Naive thymus-derived CD8-positive, alpha-beta T cell (primary cell): ENCODE data around the gene PEX10. TPM values are rescaled to one million over a fixed set of nuclear protein-coding genes. Genes with fewer than 3 reads are reported as not detected.
A peak's percentile ranks its signal among the peaks of the same experiment; 100 is the strongest.

Experiments
- ATAC-seq, 2 donors: fragments of 150-1000 bp; cut with Tn5 transposase in 1 of 2; sonication (Bioruptor Pico), chemical (Tn5 transposase) in 1 of 2; 1 replicate in 1 of 2; 2 replicates in 1 of 2; pipeline ENCODE4 v1.10.0; 2021; ENCODE audit warnings: mild to moderate bottlenecking in 2 of 2, moderate library complexity in 2 of 2
- POLR2A ChIA-PET: fragments of 350-600 bp; sonication (Branson Sonifier 250); formaldehyde crosslinking; loops from one replicate; lab custom pipeline; 2021; ENCODE audit warnings: antibody characterized with exemption; lab: Charles Lee
- DNase-seq, 10 donors: peaks; one replicate each; pipeline versions ENCODE4 v3.0.0 to v3.0.0-alpha.2; 2020 to 2022
- H3K27ac Mint-ChIP-seq, 10 donors: one replicate each; pipeline ENCODE4 v1.8.0; 2020 to 2022; ENCODE audit warnings: mild to moderate bottlenecking in 10 of 10, mixed read lengths in 10 of 10, moderate library complexity in 4 of 10, inconsistent platforms in 1 of 10
- H3K27me3 Mint-ChIP-seq, 5 donors: one replicate each; pipeline ENCODE4 v1.8.0; 2021 to 2022; ENCODE audit warnings: mixed read lengths in 5 of 5
- H3K36me3 Mint-ChIP-seq, 3 donors: one replicate each; pipeline ENCODE4 v1.8.0; 2020 to 2022; ENCODE audit warnings: mixed read lengths in 3 of 3, mild to moderate bottlenecking in 2 of 3, inconsistent platforms in 1 of 3
- H3K4me1 Mint-ChIP-seq, 4 donors: one replicate each; pipeline ENCODE4 v1.8.0; 2021 to 2022; ENCODE audit warnings: mixed read lengths in 4 of 4
- H3K4me3 Mint-ChIP-seq, 10 donors: one replicate each; pipeline ENCODE4 v1.8.0; 2020 to 2022; ENCODE audit warnings: mild to moderate bottlenecking in 10 of 10, mixed read lengths in 10 of 10, moderate library complexity in 6 of 10, inconsistent platforms in 1 of 10
- H3K9me3 Mint-ChIP-seq, 9 donors: one replicate each; pipeline ENCODE4 v1.8.0; 2020 to 2022; ENCODE audit warnings: mixed read lengths in 9 of 9, mild to moderate bottlenecking in 3 of 9, inconsistent platforms in 1 of 9, moderate library complexity in 1 of 9
- polyA plus RNA-seq, 3 donors: library from polyadenylated mRNA; unstranded; fragments of 300-500 nt; fragmentation: Illumina TruSeq; gene quantifications; one replicate each; pipeline ENCODE4 v1.2.3, GENCODE V29; 2021
- total RNA-seq, 8 experiments: library from RNA in 2 of 8; stranded (reverse) in 2 of 8; gene quantifications; one replicate each; pipeline ENCODE4 v1.2.3 and lab custom pipeline; 2021 to 2026

Gene PEX10
- total and polyA plus RNA-seq, 5 experiments from 2014 or later: 7.5 to 20.1 (median 10.4) TPM

GRCh38 chr1:2449636-2450454, 37.5 kb upstream of the PEX10 start:
- no peak for ATAC-seq
- Mint-ChIP-seq H3K9me3 (no peaks in the 10 kb centered on the region), H3K27me3 (peaks cover 0 to 7% (median 0%) of the 10 kb centered on the region in 5 donors), H3K4me1 (peaks cover 0 to 13% (median 2%) of the 10 kb centered on the region in 4 donors), H3K27ac (no peak overlapping the region), H3K4me3 (no peak overlapping the region), H3K36me3 (peaks cover 0 to 2% (median 0%) of the 10 kb centered on the region in 3 donors)
- POLR2A ChIA-PET: interaction anchor here (1.3 kb wide), 1 partner anchor 74 kb away, joined by 3 read pairs; no protein-coding TSS in a partner anchor
- DNase-seq: no peak

GRCh38 chr1:2448098-2448445, 35.7 kb upstream of the PEX10 start:
- H3K27ac Mint-ChIP-seq: peak overlapping the region in 1 of 10 donors; percentile 75
- no peak for ATAC-seq
- POLR2A ChIA-PET: no interaction called here
- H3K4me3 Mint-ChIP-seq: no peak overlapping the region
- peaks cover 0 to 14% (median 2%) of the 10 kb centered on the region in 4 donors for H3K4me1 Mint-ChIP-seq
- DNase-seq: no peak
- H3K27me3 Mint-ChIP-seq: peaks cover 0 to 11% (median 0%) of the 10 kb centered on the region in 5 donors
- H3K9me3 Mint-ChIP-seq: no peaks in the 10 kb centered on the region
- peaks cover 0 to 2% (median 0%) of the 10 kb centered on the region in 3 donors for H3K36me3 Mint-ChIP-seq

GRCh38 chr1:2447276-2448097, 35.1 kb upstream of the PEX10 start:
- Mint-ChIP-seq H3K9me3 (no peaks in the 10 kb centered on the region), H3K27me3 (peaks cover 0 to 16% (median 0%) of the 10 kb centered on the region in 5 donors), H3K4me3 (no peak overlapping the region), H3K4me1 (peaks cover 0 to 14% (median 2%) of the 10 kb centered on the region in 4 donors), H3K27ac (no peak overlapping the region), H3K36me3 (peaks cover 0 to 2% (median 0%) of the 10 kb centered on the region in 3 donors)
- ATAC-seq: no peak
- POLR2A ChIA-PET: no interaction called here
- DNase-seq: no peak

GRCh38 chr1:2446861-2447260, 34.5 kb upstream of the PEX10 start:
- Mint-ChIP-seq H3K4me3 (no peak overlapping the region), H3K36me3 (peaks cover 0 to 2% (median 0%) of the 10 kb centered on the region in 3 donors), H3K27me3 (peaks cover 0 to 18% (median 0%) of the 10 kb centered on the region in 5 donors), H3K4me1 (peaks cover 0 to 14% (median 2%) of the 10 kb centered on the region in 4 donors), H3K9me3 (no peaks in the 10 kb centered on the region), H3K27ac (no peak overlapping the region)
- POLR2A ChIA-PET: no interaction called here
- ATAC-seq: no peak
- DNase-seq: no peak

GRCh38 chr1:2446394-2446793, 34.0 kb upstream of the PEX10 start:
- no peak overlapping the region for H3K27ac Mint-ChIP-seq
- ATAC-seq: no peak
- H3K36me3 Mint-ChIP-seq: peaks cover 0 to 2% (median 0%) of the 10 kb centered on the region in 3 donors
- POLR2A ChIA-PET: interaction anchor here (0.6 kb wide), 1 partner anchor 103 kb away, joined by 4 read pairs; no protein-coding TSS in a partner anchor
- no peak overlapping the region for H3K4me3 Mint-ChIP-seq
- H3K4me1 Mint-ChIP-seq: peaks cover 0 to 14% (median 2%) of the 10 kb centered on the region in 4 donors
- no peak for DNase-seq
- no peaks in the 10 kb centered on the region for H3K9me3 Mint-ChIP-seq
- peaks cover 0 to 18% (median 0%) of the 10 kb centered on the region in 5 donors for H3K27me3 Mint-ChIP-seq

GRCh38 chr1:2445823-2446215, 33.5 kb upstream of the PEX10 start:
- no peaks in the 10 kb centered on the region for H3K9me3 Mint-ChIP-seq
- ATAC-seq: no peak
- peaks cover 0 to 18% (median 0%) of the 10 kb centered on the region in 5 donors for H3K27me3 Mint-ChIP-seq
- no peak overlapping the region for H3K4me3 Mint-ChIP-seq
- H3K4me1 Mint-ChIP-seq: peaks cover 0 to 14% (median 2%) of the 10 kb centered on the region in 4 donors
- no peak for DNase-seq
- POLR2A ChIA-PET: interaction anchor here (0.6 kb wide), 1 partner anchor 103 kb away, joined by 4 read pairs; no protein-coding TSS in a partner anchor
- peaks cover 0 to 2% (median 0%) of the 10 kb centered on the region in 3 donors for H3K36me3 Mint-ChIP-seq
- H3K27ac Mint-ChIP-seq: no peak overlapping the region

- H3K4me1 Mint-ChIP-seq: peaks cover 0 to 14% (median 2%) of the 10 kb centered on the region in 4 donors
- H3K9me3 Mint-ChIP-seq: no peaks in the 10 kb centered on the region
- peaks cover 0 to 5% (median 0%) of the 10 kb centered on the region in 3 donors for H3K36me3 Mint-ChIP-seq
- POLR2A ChIA-PET: no interaction called here
- H3K4me3 Mint-ChIP-seq: peak overlapping the region in 2 of 10 donors; percentile 7 to 18
- no peak for DNase-seq
- H3K27me3 Mint-ChIP-seq: peaks cover 0 to 18% (median 0%) of the 10 kb centered on the region in 5 donors
- no peak for ATAC-seq
- peak overlapping the region in 2 of 10 donors; percentile 62 to 70 for H3K27ac Mint-ChIP-seq
These were observed 32.9 kb upstream of the PEX10 start for GRCh38 chr1:2445162-2445822.

- DNase-seq: no peak
- peaks cover 0 to 18% (median 0%) of the 10 kb centered on the region in 5 donors for H3K27me3 Mint-ChIP-seq
- POLR2A ChIA-PET: interaction anchor here (0.6 kb wide), 1 partner anchor 142 kb away, joined by 3 read pairs; no protein-coding TSS in a partner anchor
- peaks cover 0 to 5% (median 0%) of the 10 kb centered on the region in 3 donors for H3K36me3 Mint-ChIP-seq
- peaks cover 0 to 14% (median 2%) of the 10 kb centered on the region in 4 donors for H3K4me1 Mint-ChIP-seq
- peak overlapping the region in 1 of 10 donors; percentile 54 for H3K4me3 Mint-ChIP-seq
- no peak for ATAC-seq
- no peaks in the 10 kb centered on the region for H3K9me3 Mint-ChIP-seq
- H3K27ac Mint-ChIP-seq: no peak overlapping the region
These were observed 31.8 kb upstream of the PEX10 start for GRCh38 chr1:2444138-2444591.

GRCh38 chr1:2443277-2444137, 31.1 kb upstream of the PEX10 start:
- peaks cover 0 to 14% (median 2%) of the 10 kb centered on the region in 4 donors for H3K4me1 Mint-ChIP-seq
- no peak overlapping the region for H3K27ac Mint-ChIP-seq
- POLR2A ChIA-PET: interaction anchor here (0.6 to 1.5 kb wide), 2 partner anchors 17 to 142 kb away, joined by 3 to 5 read pairs; no protein-coding TSS in a partner anchor
- peak; percentile 61 to 63 for ATAC-seq
- peaks cover 0 to 18% (median 0%) of the 10 kb centered on the region in 5 donors for H3K27me3 Mint-ChIP-seq
- peak in 5 of 10 donors; percentile 5 to 30 (median 19) for DNase-seq
- peaks cover 0 to 5% (median 0%) of the 10 kb centered on the region in 3 donors for H3K36me3 Mint-ChIP-seq
- no peaks in the 10 kb centered on the region for H3K9me3 Mint-ChIP-seq
- peak overlapping the region in 1 of 10 donors; percentile 27 for H3K4me3 Mint-ChIP-seq

GRCh38 chr1:2442661-2443060, 30.3 kb upstream of the PEX10 start:
- ATAC-seq (no peak), DNase-seq (no peak)
- H3K36me3 Mint-ChIP-seq: peaks cover 0 to 5% (median 0%) of the 10 kb centered on the region in 3 donors
- H3K27ac Mint-ChIP-seq: no peak overlapping the region
- H3K9me3 Mint-ChIP-seq: no peaks in the 10 kb centered on the region
- peaks cover 0 to 15% (median 3%) of the 10 kb centered on the region in 4 donors for H3K4me1 Mint-ChIP-seq
- peak overlapping the region in 5 of 10 donors; percentile 16 to 33 (median 27) for H3K4me3 Mint-ChIP-seq
- peaks cover 0 to 18% (median 0%) of the 10 kb centered on the region in 5 donors for H3K27me3 Mint-ChIP-seq
- POLR2A ChIA-PET: interaction anchor here (1.5 kb wide), 1 partner anchor 18 kb away, joined by 5 read pairs; no protein-coding TSS in a partner anchor

- H3K4me3 Mint-ChIP-seq: no peak overlapping the region
- POLR2A ChIA-PET: no interaction called here
- H3K27ac Mint-ChIP-seq: no peak overlapping the region
These were observed 29.4 kb upstream of the PEX10 start for GRCh38 chr1:2441746-2442145.

More at GRCh38 chr1:2441746-2442145, 29.4 kb upstream of the PEX10 start:
- H3K4me1 Mint-ChIP-seq: peaks cover 0 to 13% (median 6%) of the 10 kb centered on the region in 4 donors
- peaks cover 0 to 5% (median 0%) of the 10 kb centered on the region in 3 donors for H3K36me3 Mint-ChIP-seq
- no peaks in the 10 kb centered on the region for H3K9me3 Mint-ChIP-seq
- DNase-seq (no peak), ATAC-seq (no peak)
- H3K27me3 Mint-ChIP-seq: peaks cover 0 to 18% (median 0%) of the 10 kb centered on the region in 5 donors
